Muscle layer of duodenum (tissue), 2 donors: ENCODE results near the gene UBE2L6.
"Not testable (repeated sequence)": the region's sequence is repeated elsewhere in the genome, so short reads cannot be mapped to it uniquely, and the experiment has no call there.

Experiments
- H3K27ac ChIP-seq: one replicate; pipeline ENCODE4 v1.7.0; 2013; ENCODE audit warnings: mild to moderate bottlenecking, low read length
- H3K27me3 ChIP-seq: one replicate; pipeline ENCODE4 v1.7.0; 2013; ENCODE audit warnings: low read depth, mild to moderate bottlenecking, control low read depth, low read length
- H3K36me3 ChIP-seq, 2 donors: one replicate each; pipeline ENCODE4 v1.7.0; 2013; ENCODE audit warnings: low read length in 2 of 2, control low read depth in 1 of 2, mild to moderate bottlenecking in 1 of 2; ENCODE audit not compliant: insufficient read depth in 2 of 2, control insufficient read depth in 1 of 2
- H3K4me1 ChIP-seq, 2 donors: one replicate each; pipeline ENCODE4 v1.7.0; 2013; ENCODE audit warnings: low read length in 2 of 2, mild to moderate bottlenecking in 2 of 2, control low read depth in 1 of 2, moderate library complexity in 1 of 2; ENCODE audit not compliant: insufficient read depth in 2 of 2, control insufficient read depth in 1 of 2
- H3K4me3 ChIP-seq, 2 donors: one replicate each; pipeline ENCODE4 v1.7.0; 2013; ENCODE audit warnings: low read length in 2 of 2, low read depth in 1 of 2, mild to moderate bottlenecking in 1 of 2
- H3K9me3 ChIP-seq, 2 donors: one replicate each; pipeline ENCODE4 v1.7.0; 2013; ENCODE audit warnings: low read length in 2 of 2, control low read depth in 1 of 2, mild to moderate bottlenecking in 1 of 2; ENCODE audit not compliant: control insufficient read depth in 1 of 2
- donor health status: healthy.

Gene UBE2L6

DNA sequence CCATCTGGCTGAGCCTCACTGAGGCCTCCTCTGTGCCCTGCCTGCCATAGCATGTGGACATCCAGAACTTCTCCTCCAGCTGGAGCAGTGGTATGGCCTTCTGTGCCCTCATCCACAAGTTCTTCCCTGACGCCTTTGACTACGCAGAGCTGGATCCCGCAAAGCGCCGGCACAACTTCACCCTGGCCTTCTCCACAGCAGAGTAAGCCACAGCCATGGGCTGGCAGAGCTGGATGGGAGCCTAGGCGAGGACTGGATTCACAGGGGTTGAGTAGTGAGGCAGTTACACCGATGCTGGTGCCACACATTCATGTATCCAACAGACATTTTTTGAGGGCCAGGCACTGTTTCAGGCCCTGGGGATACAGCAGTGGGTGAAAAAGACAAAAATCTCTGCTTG is 21.0 kb downstream of the UBE2L6 start:
- Histone ChIP-seq H3K4me1 (no peaks in the 10 kb centered on the region), H3K27me3 (no peaks in the 10 kb centered on the region), H3K4me3 (no peak overlapping the region), H3K27ac (no peak overlapping the region), H3K36me3 (peaks cover 16 to 20% of the 10 kb centered on the region in 2 donors), H3K9me3 (no peaks in the 10 kb centered on the region)

DNA sequence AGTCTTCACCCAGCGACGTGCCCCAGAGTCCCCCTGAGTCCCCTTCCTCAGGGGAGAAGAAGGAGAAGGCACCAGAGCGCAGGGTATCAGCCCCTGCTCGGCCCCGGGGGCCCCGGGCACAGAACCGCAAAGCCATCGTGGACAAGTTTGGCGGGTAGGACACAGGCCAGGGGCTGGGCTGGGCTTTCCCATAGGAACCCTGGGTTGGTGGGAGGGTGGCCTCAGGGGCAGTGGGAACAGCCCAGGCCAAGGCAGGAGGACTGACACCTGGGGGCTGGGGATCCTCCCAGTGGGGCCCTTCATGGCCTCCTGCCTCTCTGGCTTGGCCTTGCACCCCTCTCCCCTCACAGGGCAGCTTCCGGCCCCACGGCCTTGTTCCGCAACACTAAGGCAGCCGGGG is 21.6 kb downstream of the UBE2L6 start:
- Histone ChIP-seq H3K9me3 (no peaks in the 10 kb centered on the region), H3K36me3 (peaks cover 13 to 17% of the 10 kb centered on the region in 2 donors), H3K27ac (no peak overlapping the region), H3K27me3 (no peaks in the 10 kb centered on the region), H3K4me1 (no peaks in the 10 kb centered on the region), H3K4me3 (no peak overlapping the region)

DNA sequence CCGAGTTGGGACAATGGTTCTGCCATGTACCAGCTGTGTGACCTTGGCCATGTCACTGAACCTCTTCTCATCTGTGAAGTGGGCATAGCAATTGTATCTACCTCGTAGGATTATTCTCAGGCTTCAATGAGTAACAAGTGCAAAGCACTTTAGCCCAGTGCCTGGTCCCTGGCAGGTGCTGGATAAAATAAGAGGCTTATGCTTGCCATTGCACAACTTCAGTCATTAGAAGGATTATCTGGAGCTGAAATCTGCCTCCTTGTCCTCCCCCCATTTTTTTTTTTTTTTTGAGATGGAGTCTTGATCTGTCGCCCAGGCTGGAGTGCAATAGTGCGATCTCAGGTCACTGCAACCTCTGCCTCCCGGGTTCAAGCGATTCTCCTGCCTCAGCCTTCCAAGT is 22.9 kb downstream of the UBE2L6 start:
- no peak overlapping the region for H3K4me3 ChIP-seq
- no peak overlapping the region for H3K27ac ChIP-seq
- H3K4me1 ChIP-seq, result no peaks in the 10 kb centered on the region
- H3K36me3 ChIP-seq, result peaks cover 1 to 4% of the 10 kb centered on the region in 2 donors
- no peaks in the 10 kb centered on the region for H3K9me3 ChIP-seq
- no peaks in the 10 kb centered on the region for H3K27me3 ChIP-seq

DNA sequence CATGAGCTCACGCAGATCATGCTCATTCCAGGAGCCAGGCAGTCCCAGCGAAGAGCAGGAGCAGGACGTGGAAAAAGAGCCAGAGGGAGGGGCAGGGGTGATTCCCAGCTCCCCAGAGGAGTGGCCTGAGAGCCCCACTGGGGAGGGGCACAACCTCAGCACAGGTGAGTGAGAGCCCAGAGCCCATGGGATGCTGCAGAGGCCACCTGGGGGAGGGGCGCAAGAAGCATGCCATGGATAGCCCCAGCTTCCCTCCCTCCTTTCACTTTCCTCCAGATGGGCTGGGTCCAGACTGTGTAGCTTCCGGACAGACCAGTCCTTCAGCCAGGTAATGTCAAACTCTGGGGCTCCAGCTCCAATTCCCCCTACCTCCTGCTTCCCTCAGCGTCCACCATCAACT is 23.9 kb downstream of the UBE2L6 start:
- H3K36me3 ChIP-seq, result no peaks in the 10 kb centered on the region
- no peaks in the 10 kb centered on the region for H3K27me3 ChIP-seq

GRCh38 chr11:57542582-57542981 is 24.9 kb downstream of the UBE2L6 start:
- Histone ChIP-seq H3K4me3 (no peak overlapping the region), H3K27ac (no peak overlapping the region), H3K9me3 (no peaks in the 10 kb centered on the region), H3K36me3 (no peaks in the 10 kb centered on the region), H3K4me1 (no peaks in the 10 kb centered on the region), H3K27me3 (no peaks in the 10 kb centered on the region)

More for the DNA sequence above, 23.9 kb downstream of the UBE2L6 start:
- Histone ChIP-seq H3K9me3 (no peaks in the 10 kb centered on the region), H3K4me1 (no peaks in the 10 kb centered on the region), H3K27ac (no peak overlapping the region), H3K4me3 (no peak overlapping the region)

GRCh38 chr11:57541169-57541568 is 26.3 kb downstream of the UBE2L6 start:
- Histone ChIP-seq H3K4me1 (no peaks in the 10 kb centered on the region), H3K27me3 (no peaks in the 10 kb centered on the region), H3K27ac (no peak overlapping the region), H3K4me3 (no peak overlapping the region), H3K36me3 (no peaks in the 10 kb centered on the region), H3K9me3 (no peaks in the 10 kb centered on the region)

GRCh38 chr11:57539342-57539741 is 28.1 kb downstream of the UBE2L6 start:
- no peak overlapping the region for H3K4me3 ChIP-seq
- H3K27ac ChIP-seq, result no peak overlapping the region
- no peaks in the 10 kb centered on the region for H3K9me3 ChIP-seq
- H3K27me3 ChIP-seq, result no peaks in the 10 kb centered on the region
- H3K36me3 ChIP-seq, result no peaks in the 10 kb centered on the region
- H3K4me1 ChIP-seq, result no peaks in the 10 kb centered on the region

DNA sequence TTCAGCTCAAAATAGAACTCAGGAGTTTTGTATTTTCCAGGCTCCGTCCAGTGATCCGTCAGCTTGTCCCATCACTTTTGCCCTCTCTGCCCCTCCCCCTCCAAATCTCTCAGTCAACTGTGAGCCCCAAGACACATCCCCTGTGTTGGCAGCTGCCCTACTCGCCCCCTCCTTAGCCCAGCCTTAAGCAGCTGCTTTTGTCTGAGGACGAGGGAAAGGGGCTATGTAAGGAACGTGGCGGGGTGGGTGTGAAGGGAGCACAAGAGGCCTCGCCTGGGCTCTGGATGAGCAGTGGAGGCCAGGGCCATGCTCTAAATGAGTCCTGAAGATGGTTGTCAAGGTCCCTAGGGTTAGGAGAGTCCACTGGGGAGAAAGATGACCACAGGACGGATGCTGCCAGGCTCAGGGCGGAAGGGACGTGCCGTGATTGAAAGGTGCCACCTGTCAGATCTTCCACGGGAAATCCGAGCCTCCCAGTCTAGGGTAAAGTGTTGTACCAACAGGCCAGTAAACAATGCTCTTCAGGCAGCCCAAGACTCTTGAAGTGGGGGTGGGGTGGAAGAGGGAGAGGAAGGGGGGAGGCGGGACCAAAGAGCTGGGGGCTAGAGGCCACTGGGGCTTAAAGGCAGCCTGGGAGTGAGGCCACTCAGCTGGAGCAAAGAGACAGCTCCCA is 30.4 kb downstream of the UBE2L6 start, which contains the start of gene SMTNL1:
SMTNL1 (plus strand) TSS at position 649 of the 673 bp plus-strand sequence. CDS start 5,048 bp downstream, outside the sequence.
- Histone ChIP-seq H3K36me3 (no peaks in the 10 kb centered on the region), H3K27ac (no peak within 1 kb of the TSS), H3K9me3 (no peaks in the 10 kb centered on the region), H3K4me3 (no peak within 1 kb of the TSS), H3K4me1 (no peaks in the 10 kb centered on the region), H3K27me3 (no peaks in the 10 kb centered on the region)

GRCh38 chr11:57534449-57534848 is 33.0 kb downstream of the UBE2L6 start:
- not testable (repeated sequence) for H3K36me3 ChIP-seq, H3K27ac ChIP-seq, H3K4me3 ChIP-seq, H3K9me3 ChIP-seq, H3K27me3 ChIP-seq
- H3K4me1 ChIP-seq, result peaks cover 2 to 14% of the 10 kb centered on the region in 2 donors

- peak within 1 kb of the TSS; percentile 85 for H3K27ac ChIP-seq
Observed at GRCh38 chr11:57530596-57531507, 36.6 kb downstream of the UBE2L6 start, which contains the start of gene TIMM10. Gene TIMM10 (minus strand): TSS chr11:57530754. CDS start chr11:57530189, 565 bp downstream.

GRCh38 chr11:57530215-57530595 is 37.3 kb downstream of the UBE2L6 start:
- Histone ChIP-seq H3K9me3 (no peaks in the 10 kb centered on the region), H3K27me3 (no peaks in the 10 kb centered on the region), H3K4me1 (peaks cover 5 to 22% of the 10 kb centered on the region in 2 donors), H3K4me3 (peak overlapping the region; percentile 86 to 95), H3K27ac (peak overlapping the region; percentile 55), H3K36me3 (peaks cover 5 to 12% of the 10 kb centered on the region in 2 donors)

More at GRCh38 chr11:57530596-57531507, 36.6 kb downstream of the UBE2L6 start, which contains the start of gene TIMM10:
- Histone ChIP-seq H3K4me3 (peak within 1 kb of the TSS; percentile 86 to 95), H3K9me3 (no peaks in the 10 kb centered on the region), H3K27me3 (no peaks in the 10 kb centered on the region), H3K36me3 (peaks cover 5 to 12% of the 10 kb centered on the region in 2 donors), H3K4me1 (peaks cover 5 to 22% of the 10 kb centered on the region in 2 donors)
